NCI-H526 (cell line): Measurements from ENCODE around the gene N4BP2L1.
A peak's percentile ranks its signal among the peaks of the same experiment; 100 is the strongest.

ENCODE experiments used
- DNase-seq, 2 experiments: peaks; one replicate each; lab custom pipeline; 2025; lab: John Stamatoyannopoulos, UW

N4BP2L1 gene

GRCh38 chr13:32427852-32428580 is at the start of gene N4BP2L1:
TSS of gene N4BP2L1 (minus strand) at chr13:32428130. CDS start at chr13:32428082, 48 bp downstream.
- DNase-seq: peak; percentile 48 to 80

- DNase-seq: no peak
Measured at GRCh38 chr13:32476892-32477291, 49.0 kb upstream of the N4BP2L1 start.

- no peak for DNase-seq
Measured at GRCh38 chr13:32476021-32476731, 48.2 kb upstream of the N4BP2L1 start.

GRCh38 chr13:32474999-32475792 is 47.3 kb upstream of the N4BP2L1 start:
- DNase-seq: peak; percentile 36 to 52

- DNase-seq: no peak
Measured at GRCh38 chr13:32473650-32474049, 45.7 kb upstream of the N4BP2L1 start.

- no peak for DNase-seq
Measured at GRCh38 chr13:32472194-32472621, 44.3 kb upstream of the N4BP2L1 start.

- no peak for DNase-seq
Measured at GRCh38 chr13:32471187-32471922, 43.4 kb upstream of the N4BP2L1 start.

GRCh38 chr13:32468502-32469142 is 40.7 kb upstream of the N4BP2L1 start:
- no peak for DNase-seq

- DNase-seq: no peak
Measured at GRCh38 chr13:32456591-32456990, 28.7 kb upstream of the N4BP2L1 start.

- DNase-seq: no peak
Measured at GRCh38 chr13:32455594-32455903, 27.6 kb upstream of the N4BP2L1 start.

GRCh38 chr13:32454886-32455593 is 27.1 kb upstream of the N4BP2L1 start:
- DNase-seq: no peak

- no peak for DNase-seq
Measured at GRCh38 chr13:32453981-32454380, 26.1 kb upstream of the N4BP2L1 start.

GRCh38 chr13:32448972-32449371 is 21.0 kb upstream of the N4BP2L1 start:
- no peak for DNase-seq

GRCh38 chr13:32447894-32448623 is 20.1 kb upstream of the N4BP2L1 start:
- DNase-seq: no peak

- DNase-seq: no peak
Measured at GRCh38 chr13:32446773-32447465, 19.0 kb upstream of the N4BP2L1 start.

- no peak for DNase-seq
Measured at GRCh38 chr13:32446220-32446619, 18.3 kb upstream of the N4BP2L1 start.

- no peak for DNase-seq
Measured at GRCh38 chr13:32445461-32445860, 17.5 kb upstream of the N4BP2L1 start.

GRCh38 chr13:32443111-32443510 is 15.2 kb upstream of the N4BP2L1 start:
- peak; percentile 25 to 68 for DNase-seq

GRCh38 chr13:32438871-32439270 is 10.9 kb upstream of the N4BP2L1 start:
- no peak for DNase-seq

GRCh38 chr13:32432856-32433255 is 4.9 kb upstream of the N4BP2L1 start:
- DNase-seq: peak in 1 of 2 experiments; percentile 12
